NCI-H146 treated with DMSO at 0.1 percent for 48 hours (cell line): Measurements from ENCODE around the gene DNAAF5.
"Not testable (repeated sequence)": the region's sequence is repeated elsewhere in the genome, so short reads cannot be mapped to it uniquely, and the experiment has no call there.

Source experiments
- DNase-seq: peaks from one replicate; lab custom pipeline; 2025; ENCODE audit not compliant: unreplicated experiment; lab: John Stamatoyannopoulos, UW

Gene DNAAF5

DNA sequence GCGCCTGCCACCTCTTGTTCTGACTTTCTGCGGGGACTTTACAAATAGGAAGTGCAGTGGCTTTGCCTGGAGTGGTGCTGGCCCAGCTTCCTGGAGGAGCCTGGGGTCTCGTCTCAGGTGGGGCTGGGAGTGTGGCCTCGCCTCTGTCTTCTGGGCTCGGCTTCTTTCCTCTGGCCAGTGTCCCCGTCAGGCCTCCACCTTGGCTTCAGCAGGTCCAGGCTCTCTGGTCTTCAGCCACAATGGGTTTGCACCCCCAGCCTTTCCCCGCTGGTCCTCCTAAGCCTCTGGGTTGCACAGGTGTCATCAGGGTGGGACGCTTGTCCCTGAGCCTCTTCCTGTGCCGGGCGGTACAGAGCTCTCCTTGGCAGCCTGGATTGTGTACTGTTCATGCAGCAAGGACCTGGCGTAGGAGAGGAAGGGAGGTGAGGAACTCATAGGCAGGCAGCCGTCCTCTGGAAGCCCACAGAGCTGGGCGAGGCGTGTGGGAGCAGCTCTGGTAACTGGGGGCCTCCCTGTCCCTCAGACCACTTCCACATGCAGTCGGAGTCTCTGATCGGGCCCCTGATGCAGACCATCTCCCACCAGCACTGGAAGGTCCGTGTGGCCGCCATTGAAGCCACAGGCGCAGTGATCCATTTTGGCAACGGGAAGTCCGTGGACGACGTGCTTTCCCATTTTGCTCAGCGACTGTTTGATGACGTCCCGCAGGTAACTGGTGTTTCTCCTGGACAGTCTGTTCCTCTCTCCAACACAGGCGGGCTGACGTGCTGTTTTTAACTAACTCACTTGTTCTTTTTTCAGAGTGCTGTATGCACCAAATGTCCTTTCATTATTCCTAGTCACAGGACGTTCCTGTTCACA lies 2.9 kb downstream of the DNAAF5 start:
- DNase-seq = no peak

GRCh38 chr7:730501-731439 lies 4.3 kb downstream of the DNAAF5 start:
- DNase-seq = no peak

GRCh38 chr7:731440-732085 lies 5.1 kb downstream of the DNAAF5 start:
- no peak for DNase-seq

GRCh38 chr7:732094-732541 lies 5.6 kb downstream of the DNAAF5 start:
- peak; percentile 11 for DNase-seq

GRCh38 chr7:732556-732955 lies 6.1 kb downstream of the DNAAF5 start:
- no peak for DNase-seq

GRCh38 chr7:734214-734613 lies 7.7 kb downstream of the DNAAF5 start:
- no peak for DNase-seq

DNA sequence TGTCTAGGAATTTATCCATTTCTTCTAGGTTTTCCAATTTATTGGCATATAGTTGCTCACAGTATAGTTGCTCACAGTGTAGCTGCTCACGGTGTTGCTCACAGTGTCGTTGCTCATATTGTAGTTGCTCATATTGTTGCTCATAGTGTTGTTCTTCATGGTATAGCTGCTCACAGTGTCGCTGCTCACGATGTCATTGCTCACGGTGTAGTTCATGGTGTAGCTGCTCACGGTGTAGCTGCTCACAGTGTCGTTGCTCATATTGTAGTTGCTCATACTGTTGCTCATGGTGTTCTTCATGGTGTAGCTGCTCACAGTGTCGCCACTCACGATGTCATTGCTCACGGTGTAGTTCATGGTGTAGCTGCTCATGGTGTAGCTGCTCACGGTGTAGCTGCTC lies 8.3 kb downstream of the DNAAF5 start:
- no peak for DNase-seq

GRCh38 chr7:738241-738640 lies 11.7 kb downstream of the DNAAF5 start:
- no peak for DNase-seq

GRCh38 chr7:738723-739454 lies 12.4 kb downstream of the DNAAF5 start:
- no peak for DNase-seq

GRCh38 chr7:739455-739982 lies 13.0 kb downstream of the DNAAF5 start:
- DNase-seq = no peak

GRCh38 chr7:739983-740942 lies 13.8 kb downstream of the DNAAF5 start:
- no peak for DNase-seq

GRCh38 chr7:741191-741671 lies 14.7 kb downstream of the DNAAF5 start:
- DNase-seq = no peak

GRCh38 chr7:741850-742249 lies 15.4 kb downstream of the DNAAF5 start:
- DNase-seq = no peak

DNA sequence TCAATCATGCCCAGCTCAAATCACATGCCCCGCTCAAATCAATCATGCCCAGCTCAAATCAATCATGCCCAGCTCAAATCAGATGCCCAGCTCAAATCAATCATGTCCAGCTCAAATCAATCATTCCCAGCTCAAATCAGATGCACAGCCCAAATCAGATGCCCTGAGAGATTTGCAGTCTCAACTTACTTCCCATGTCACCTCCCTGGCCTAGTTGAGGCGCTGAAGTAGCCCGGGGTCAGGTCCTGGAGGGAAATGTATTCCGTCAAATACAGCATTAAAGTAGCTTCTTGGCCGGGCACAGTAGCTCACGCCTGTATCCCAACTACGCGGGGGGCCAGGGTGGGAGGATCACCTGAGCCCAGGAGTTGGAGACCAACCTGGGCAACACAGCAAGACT lies 16.3 kb downstream of the DNAAF5 start:
- no peak for DNase-seq

GRCh38 chr7:743341-744127 lies 17.0 kb downstream of the DNAAF5 start:
- not testable (repeated sequence) for DNase-seq

GRCh38 chr7:744128-744520 lies 17.6 kb downstream of the DNAAF5 start:
- DNase-seq = not testable (repeated sequence)

- DNase-seq = no peak
Observed at GRCh38 chr7:744854-745430, 18.4 kb downstream of the DNAAF5 start.
